ENCODE results near the gene NTM. TPM values are rescaled to one million over a fixed set of nuclear protein-coding genes. Genes with fewer than 3 reads are reported as not detected.

Gene NTM
- total RNA-seq, 1 experiment from 2014 or later, result 16.4 TPM

GRCh38 chr11:132095230-132096131, 725.1 kb downstream of the NTM start:
- H3K4me3 Mint-ChIP-seq, result no peak overlapping the region
- POLR2A ChIA-PET, result no interaction called here
- H3K27ac Mint-ChIP-seq, result no peak overlapping the region
- H3K4me1 Mint-ChIP-seq, result peaks cover 11% of the 10 kb centered on the region
- CTCF ChIA-PET, result interaction anchor here (0.9 kb wide), 1 partner anchor 19 kb away, joined by 3 read pairs; no protein-coding TSS in a partner anchor
- peaks cover 5% of the 10 kb centered on the region for H3K9me3 Mint-ChIP-seq
- H3K36me3 Mint-ChIP-seq, result 0 out of 2 replicates have a peak, but pooled peaks cover 2% of the 10 kb centered on the region
- ATAC-seq, result no peak
- no peak for DNase-seq (ENCODE audit: low spot score)
- TF ChIP-seq CDX4 (CRISPR knock-in tag; IDR thresholded peaks at IDR 0.05; ENCODE audit: borderline replicate concordance) (no peak), JAZF1 (CRISPR knock-in tag; IDR thresholded peaks at IDR 0.05) (no peak), NR3C1 (CRISPR knock-in tag; conservative IDR thresholded peaks at IDR 0.05; ENCODE audit: low read depth) (no peak), ZNF138 (CRISPR knock-in tag; conservative IDR thresholded peaks at IDR 0.05) (no peak), KAT7 (CRISPR knock-in tag; IDR thresholded peaks at IDR 0.05; ENCODE audit: borderline replicate concordance) (no peak), MXD4 (CRISPR knock-in tag; IDR thresholded peaks at IDR 0.05; ENCODE audit: borderline replicate concordance) (no peak), NFATC4 (CRISPR knock-in tag; IDR thresholded peaks at IDR 0.05) (no peak), NFYB (CRISPR knock-in tag; conservative IDR thresholded peaks at IDR 0.05; ENCODE audit: low read depth) (no peak), PRDM15 (CRISPR knock-in tag; IDR thresholded peaks at IDR 0.05) (no peak), ATF2 (CRISPR knock-in tag; IDR thresholded peaks at IDR 0.05; ENCODE audit: borderline replicate concordance, low read depth) (no peak), GABPB1 (CRISPR knock-in tag; IDR thresholded peaks at IDR 0.05) (no peak), IRF1 (CRISPR knock-in tag; IDR thresholded peaks at IDR 0.05) (no peak), USF1 (CRISPR knock-in tag; IDR thresholded peaks at IDR 0.05) (no peak), ZNF396 (CRISPR knock-in tag; IDR thresholded peaks at IDR 0.05; ENCODE audit: borderline replicate concordance) (no peak), ZNF219 (CRISPR knock-in tag; IDR thresholded peaks at IDR 0.05; ENCODE audit: borderline replicate concordance) (no peak), NFE2L1 (CRISPR knock-in tag; IDR thresholded peaks at IDR 0.05) (no peak), TEAD1 (CRISPR knock-in tag; IDR thresholded peaks at IDR 0.05) (no peak), ZNF121 (CRISPR knock-in tag; IDR thresholded peaks at IDR 0.05) (no peak), ZMAT4 (CRISPR knock-in tag; IDR thresholded peaks at IDR 0.05) (no peak)
- H3K27me3 Mint-ChIP-seq (ENCODE audit: low read depth), result no peaks in the 10 kb centered on the region
